AG09319 (cell line): ENCODE results near the gene MEGF11.
"Not testable (repeated sequence)": the region's sequence is repeated elsewhere in the genome, so short reads cannot be mapped to it uniquely, and the experiment has no call there.

Source experiments
- DNase-seq: peaks from one replicate; pipeline ENCODE4 v3.0.0-alpha.2; 2010; ENCODE audit warnings: low read depth; ENCODE audit errors: extremely low read depth
- CTCF ChIP-seq: IDR thresholded peaks from 2 replicates; pipeline ENCODE4 v1.5.1; 2011; ENCODE audit warnings: low read depth, mild to moderate bottlenecking, inconsistent platforms, low read length, moderate library complexity

MEGF11 gene

GRCh38 chr15:65873256-65873655 lies 380.3 kb downstream of the MEGF11 start:
- no peak for TF ChIP-seq CTCF
- no peak for DNase-seq

DNA sequence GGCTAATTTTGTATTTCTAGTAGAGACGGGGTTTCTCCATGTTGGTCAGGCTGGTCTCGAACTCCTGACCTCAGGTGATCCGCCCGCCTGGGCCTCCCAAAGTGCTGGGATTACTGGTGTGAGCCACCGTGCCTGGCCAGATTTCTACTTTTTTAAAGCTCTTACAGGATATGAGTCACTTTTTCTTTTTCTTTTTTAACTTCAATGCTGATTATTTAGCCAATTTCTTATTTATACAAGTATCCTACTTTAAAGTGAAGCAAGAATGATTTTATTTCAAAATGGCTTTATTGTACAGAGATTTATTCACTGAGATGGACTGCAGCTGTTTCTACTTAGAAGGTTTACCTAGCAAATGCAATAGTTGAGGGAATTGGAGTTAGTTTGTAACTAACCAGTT lies 381.0 kb downstream of the MEGF11 start:
- DNase-seq = peak; percentile 16

GRCh38 chr15:65871886-65872285 lies 381.7 kb downstream of the MEGF11 start:
- DNase-seq = not testable (repeated sequence)

DNA sequence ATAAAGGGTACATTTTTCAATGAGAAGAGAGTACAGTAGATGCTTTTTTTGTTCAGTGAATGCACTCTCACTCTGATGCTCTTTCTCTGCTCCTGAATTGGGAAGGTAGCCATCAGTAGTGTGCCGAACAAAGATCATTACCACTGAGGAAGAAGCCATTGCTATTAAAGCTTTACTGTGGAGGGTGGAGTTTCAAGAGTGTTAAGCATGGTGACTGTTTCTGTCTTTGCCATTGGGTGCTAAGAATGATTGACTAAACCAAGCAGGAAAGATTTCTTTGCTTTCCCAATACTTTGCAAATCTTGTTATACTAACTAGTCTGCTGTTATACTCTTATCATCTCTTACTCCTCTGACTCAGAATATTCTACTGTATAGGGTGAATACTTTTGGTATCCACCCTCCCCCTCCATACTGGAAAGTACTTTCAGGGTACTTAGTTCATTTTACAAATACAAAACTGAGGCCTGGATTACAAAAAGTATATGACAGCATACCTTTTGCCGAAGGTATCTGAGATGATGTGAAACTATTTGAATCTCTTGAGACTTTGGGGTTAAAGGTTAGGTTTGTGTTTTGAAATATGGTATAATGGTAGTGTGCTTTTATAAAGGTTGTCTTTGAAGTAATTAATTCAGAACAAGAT lies 382.5 kb downstream of the MEGF11 start:
- TF ChIP-seq CTCF = no peak
- no peak for DNase-seq

DNA sequence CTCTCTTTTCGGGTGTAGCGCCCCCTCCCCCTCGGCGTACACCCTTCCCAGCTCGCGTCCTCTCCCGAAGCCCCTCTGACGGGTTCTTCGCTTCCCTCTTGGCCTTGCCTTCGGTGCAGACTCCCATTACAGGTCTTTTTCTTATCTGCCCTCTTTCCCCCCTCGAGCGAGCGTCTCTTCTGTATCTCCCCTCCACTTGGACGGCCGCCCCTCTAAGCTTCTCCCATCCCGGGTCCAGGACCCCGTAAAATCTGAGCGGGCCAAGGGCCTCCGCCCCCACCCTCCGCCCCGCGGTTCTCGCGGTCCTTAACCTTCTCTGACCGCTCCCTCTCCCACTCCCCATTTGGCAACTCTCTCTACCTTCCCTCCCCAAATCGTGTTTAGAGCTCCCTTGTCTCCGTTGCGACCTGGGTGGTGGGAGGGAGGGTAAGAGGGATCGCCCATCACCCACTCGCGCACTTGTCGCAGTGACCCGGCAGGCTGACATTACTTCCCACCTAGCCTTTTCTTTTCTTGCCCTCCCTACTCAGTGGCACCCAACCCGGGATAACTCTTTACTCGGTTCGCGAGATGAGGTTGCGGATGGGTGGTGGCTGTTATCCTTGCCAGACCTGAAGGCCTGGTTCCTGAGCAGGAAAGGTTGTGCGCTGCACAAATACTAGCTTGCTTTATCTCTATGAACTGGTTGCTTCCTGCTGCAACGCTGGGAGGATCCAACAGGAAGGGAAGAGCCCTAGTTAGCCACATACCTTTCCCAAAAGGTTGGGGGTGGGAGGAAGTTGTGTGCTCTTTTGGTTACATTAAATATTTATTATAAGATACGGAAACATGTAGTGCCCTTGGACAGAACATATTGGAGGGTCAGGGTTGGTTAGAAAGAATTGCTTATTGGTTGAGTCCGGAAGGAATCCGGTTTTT lies 383.3 kb downstream of the MEGF11 start:
- DNase-seq = no peak
- no peak for TF ChIP-seq CTCF

DNA sequence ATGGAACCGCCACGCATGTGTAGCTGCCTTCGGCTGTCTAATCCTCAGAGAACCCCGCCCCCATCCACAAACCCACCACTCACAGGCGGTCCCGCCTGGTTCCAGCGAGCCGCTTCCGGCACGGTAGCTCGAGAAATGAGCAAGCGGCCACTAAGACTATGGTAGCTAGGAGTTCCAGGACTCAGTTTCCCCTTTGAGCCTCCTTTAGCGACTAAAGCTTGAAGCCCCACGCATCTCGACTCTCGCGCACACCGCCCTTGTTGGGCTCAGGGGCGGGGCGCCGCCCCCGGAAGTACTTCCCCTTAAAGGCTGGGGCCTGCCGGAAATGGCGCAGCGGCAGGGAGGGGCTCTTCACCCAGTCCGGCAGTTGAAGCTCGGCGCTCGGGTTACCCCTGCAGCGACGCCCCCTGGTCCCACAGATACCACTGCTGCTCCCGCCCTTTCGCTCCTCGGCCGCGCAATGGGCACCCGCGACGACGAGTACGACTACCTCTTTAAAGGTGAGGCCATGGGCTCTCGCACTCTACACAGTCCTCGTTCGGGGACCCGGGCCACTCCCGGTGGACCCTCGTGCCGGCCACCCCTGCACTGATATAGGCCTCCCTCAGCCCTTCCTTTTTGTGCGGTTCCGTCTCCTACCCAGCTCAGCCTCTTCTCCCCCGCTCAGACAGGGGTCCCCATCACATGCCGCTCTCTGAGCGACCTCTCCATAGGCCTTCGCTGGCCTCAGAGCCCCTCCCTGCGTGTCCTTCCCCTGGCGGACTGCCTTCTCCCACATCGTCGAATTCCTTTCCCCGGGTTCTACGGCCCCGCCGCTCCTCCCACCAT lies 384.2 kb downstream of the MEGF11 start, which contains the start of gene RAB11A:
RAB11A (plus strand) TSS at position 366 of the 828 bp plus-strand sequence; CDS start at position 461, 95 bp downstream.
- DNase-seq = peak; percentile 95
- peak; percentile 44 for TF ChIP-seq CTCF

DNA sequence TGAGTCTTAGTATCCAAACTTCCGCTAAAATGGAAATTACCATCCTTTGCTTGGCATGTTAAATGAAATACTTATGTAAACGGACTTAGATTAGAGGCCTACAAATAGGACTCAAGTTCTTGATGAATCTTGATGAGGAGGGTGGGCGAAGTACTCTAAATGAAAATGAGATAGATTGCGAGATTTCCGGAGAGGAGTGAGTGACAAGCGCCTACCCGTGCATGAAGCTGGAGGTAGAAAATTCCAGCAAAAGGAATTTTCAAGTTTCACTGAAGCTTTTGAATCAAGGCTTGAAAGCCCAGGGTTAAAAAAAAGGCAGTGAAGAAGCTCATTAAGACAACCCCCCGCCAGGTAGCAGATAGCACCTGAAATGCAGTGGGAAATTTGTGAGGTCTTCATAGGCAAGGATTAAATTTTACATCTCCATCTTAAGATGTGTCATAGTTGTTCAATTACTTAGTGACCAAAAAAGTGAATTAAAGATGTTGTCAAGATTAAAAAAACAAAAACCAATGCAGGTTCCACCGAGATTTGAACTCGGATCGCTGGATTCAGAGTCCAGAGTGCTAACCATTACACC lies 384.9 kb downstream of the MEGF11 start:
- DNase-seq = no peak
- TF ChIP-seq CTCF = no peak

GRCh38 chr15:65867933-65868332 lies 385.6 kb downstream of the MEGF11 start:
- not testable (repeated sequence) for DNase-seq
